GM18498 (cell line): ENCODE data around the gene TTC3.

ENCODE experiments used
- ATAC-seq: cut with Tn5 transposase; IDR thresholded peaks from one replicate; pipeline ENCODE4 v1.9.1; 2021; ENCODE audit warnings: mild to moderate bottlenecking, moderate library complexity; ENCODE audit not compliant: unreplicated experiment

TTC3 gene

GRCh38 chr21:37245151-37245550, 172.1 kb downstream of the TTC3 start:
- ATAC-seq, result no peak

GRCh38 chr21:37248298-37248697, 175.2 kb downstream of the TTC3 start:
- no peak for ATAC-seq

GRCh38 chr21:37249112-37249904, 176.3 kb downstream of the TTC3 start:
- ATAC-seq, result no peak

- ATAC-seq, result no peak
Observed at GRCh38 chr21:37251294-37251634, 178.2 kb downstream of the TTC3 start.
